COLO668 (cell line): ENCODE results near the gene SGMS1.

ENCODE experiments used
- DNase-seq: peaks from one replicate; lab custom pipeline; 2025; ENCODE audit not compliant: unreplicated experiment; lab: John Stamatoyannopoulos, UW

SGMS1 gene

GRCh38 chr10:50404021-50404773, 219.6 kb downstream of the SGMS1 start:
- DNase-seq: no peak

GRCh38 chr10:50403074-50403473, 220.7 kb downstream of the SGMS1 start:
- DNase-seq: no peak

GRCh38 chr10:50402466-50402865, 221.3 kb downstream of the SGMS1 start:
- no peak for DNase-seq

- DNase-seq: no peak
These were observed 223.1 kb downstream of the SGMS1 start for GRCh38 chr10:50400694-50401093.

- no peak for DNase-seq
These were observed 224.9 kb downstream of the SGMS1 start for GRCh38 chr10:50398823-50399222.

GRCh38 chr10:50398381-50398780, 225.4 kb downstream of the SGMS1 start:
- no peak for DNase-seq

GRCh38 chr10:50397312-50398140, 226.2 kb downstream of the SGMS1 start:
- DNase-seq: no peak

DNA sequence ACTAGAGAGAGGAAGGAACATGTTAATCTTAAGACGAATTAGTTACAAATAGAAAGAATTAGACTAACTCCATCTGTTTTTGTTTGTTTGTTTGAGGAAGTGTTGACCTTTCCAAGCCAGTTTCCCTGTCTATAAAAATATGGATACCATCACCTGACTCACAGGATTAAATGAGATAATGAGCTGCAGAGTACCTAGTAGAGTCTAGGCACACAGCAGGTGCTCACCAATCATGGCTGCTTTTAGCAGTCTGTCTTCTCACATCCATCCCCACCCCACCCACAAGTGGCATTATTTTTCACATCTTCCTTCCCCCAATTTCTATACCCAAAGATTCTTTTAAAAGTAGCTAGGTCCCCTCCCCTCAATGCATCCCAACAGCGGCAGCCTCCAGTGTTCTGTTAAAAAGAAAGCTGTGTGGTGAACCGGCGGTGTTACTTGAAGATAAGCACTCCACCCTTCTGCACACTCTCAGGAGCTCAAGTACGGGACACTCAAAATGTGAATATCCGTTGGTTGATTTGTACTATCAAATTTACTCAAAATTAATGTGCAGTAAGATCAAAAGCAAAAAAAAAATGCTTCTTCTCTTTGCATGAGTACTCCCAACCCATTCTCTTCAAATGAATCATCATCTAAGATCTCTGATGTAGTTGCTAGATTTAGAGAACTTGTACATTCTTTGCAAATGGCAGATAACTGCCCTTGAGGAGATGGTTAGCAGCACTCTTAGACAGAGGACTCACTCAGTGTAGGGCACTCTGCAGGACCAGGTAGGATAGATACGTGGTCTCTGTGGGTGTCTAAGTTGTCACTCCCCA, 227.1 kb downstream of the SGMS1 start:
- no peak for DNase-seq

GRCh38 chr10:50395851-50396250, 227.9 kb downstream of the SGMS1 start:
- no peak for DNase-seq

GRCh38 chr10:50395271-50395670, 228.5 kb downstream of the SGMS1 start:
- DNase-seq: no peak

DNA sequence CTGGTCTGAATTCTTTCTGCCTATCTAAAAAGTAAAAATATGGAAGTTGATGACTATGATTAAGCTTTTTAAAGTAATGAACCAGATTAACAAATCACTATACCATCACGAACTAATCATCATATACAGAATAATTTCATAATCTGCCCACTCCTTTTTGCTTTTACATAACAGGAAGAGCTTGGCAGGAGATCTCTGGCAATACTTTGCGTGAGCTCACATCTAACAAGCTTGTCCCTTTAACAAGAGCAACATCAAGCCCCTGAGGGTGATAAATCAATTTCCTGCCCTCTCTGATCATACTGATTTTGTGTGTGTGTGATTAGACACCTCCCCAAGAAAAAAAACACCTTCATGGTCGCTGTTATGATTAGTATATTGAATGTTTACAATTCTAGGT, 228.9 kb downstream of the SGMS1 start:
- no peak for DNase-seq

- no peak for DNase-seq
These were observed 229.8 kb downstream of the SGMS1 start for GRCh38 chr10:50393784-50394467.

DNA sequence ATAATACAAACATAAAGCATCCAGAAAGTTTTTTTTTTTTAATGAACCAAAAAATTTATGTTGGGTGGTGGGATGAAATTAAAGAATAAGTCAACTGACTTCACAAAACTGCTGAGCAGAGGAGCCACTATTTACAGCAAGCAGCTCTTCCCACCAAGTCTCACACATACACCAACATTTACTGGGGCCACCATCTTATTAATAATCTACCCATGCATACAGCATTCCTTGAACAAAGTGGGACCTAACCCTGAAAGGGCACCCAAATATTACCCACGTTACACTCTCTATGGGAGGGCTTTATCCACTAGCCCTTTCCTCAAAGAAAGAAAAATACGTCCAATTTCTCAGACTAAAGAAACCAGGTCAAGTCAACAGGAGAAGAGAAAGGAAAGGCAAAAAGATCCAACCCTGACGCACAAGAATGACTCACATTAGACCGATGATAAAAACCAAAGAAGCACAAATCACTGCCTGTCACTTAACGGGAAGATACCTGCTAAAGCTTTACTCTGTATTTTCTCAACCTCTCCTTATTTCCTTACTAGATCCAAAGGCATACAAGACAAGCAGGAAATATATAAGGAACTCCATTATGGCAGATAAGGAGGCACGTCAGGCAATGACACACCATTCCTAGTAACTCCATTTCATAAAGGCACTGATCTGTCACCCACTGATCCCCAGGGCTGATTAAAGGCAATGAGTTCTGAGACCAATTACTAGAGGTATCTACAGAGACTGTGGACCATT, 230.6 kb downstream of the SGMS1 start:
- no peak for DNase-seq

DNA sequence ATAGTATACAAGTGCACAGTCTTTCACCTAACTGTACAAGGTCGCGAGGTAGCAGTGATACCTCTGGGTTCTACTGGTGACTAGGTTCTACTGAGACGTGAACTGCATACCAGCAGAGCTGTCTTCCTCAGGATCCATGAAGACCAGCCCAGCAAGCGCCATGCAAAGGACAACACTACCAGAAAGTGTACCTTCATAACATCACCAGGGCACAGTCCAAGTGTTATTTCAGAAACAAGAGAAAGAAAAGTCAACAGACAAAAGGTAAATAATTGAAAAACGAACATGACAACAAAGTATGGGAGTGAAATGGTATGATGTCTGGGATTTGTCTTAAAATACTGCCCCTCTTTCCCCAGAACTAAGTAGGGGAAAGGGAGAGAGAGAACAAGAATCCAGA, 231.3 kb downstream of the SGMS1 start:
- DNase-seq: no peak

DNA sequence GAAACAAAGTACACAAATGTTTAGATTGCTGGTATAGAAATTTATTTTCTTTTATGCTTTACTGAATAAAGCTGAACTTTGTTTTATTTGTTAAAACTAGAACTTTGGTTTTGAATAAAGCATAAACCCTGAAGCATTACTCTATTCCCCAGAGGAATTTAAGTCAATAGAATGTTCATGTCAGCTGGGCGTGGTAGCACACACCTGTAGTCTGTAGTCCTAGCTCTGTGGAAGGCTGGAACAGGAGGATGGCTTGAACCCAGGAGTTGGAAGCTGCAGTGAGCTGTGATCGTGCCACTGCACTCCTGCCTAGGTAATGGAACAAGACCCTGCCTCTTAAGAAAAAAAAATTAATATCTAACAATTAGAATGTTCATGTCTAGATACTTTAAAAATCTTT, 233.5 kb downstream of the SGMS1 start:
- DNase-seq: no peak

DNA sequence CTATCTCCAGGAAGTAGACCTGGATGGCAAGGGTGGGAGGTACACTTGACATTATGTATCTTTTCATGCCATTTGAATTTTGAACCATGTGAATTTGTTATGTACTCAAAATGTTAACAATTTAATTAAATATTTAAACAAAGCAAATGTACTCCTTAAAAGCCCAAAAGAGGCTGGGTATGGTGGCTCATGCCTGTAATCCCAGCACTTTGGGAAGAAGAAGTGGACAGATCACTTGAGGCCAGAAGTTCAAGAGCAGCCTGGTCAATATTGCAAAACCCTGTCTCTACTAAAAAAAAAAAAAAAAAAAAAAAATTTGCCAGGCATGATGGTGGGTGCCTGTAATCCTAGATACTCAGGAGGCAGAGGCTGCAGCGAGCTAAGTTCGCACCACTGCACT, 235.6 kb downstream of the SGMS1 start:
- DNase-seq: no peak

GRCh38 chr10:50387732-50388073, 236.1 kb downstream of the SGMS1 start:
- DNase-seq: no peak

DNA sequence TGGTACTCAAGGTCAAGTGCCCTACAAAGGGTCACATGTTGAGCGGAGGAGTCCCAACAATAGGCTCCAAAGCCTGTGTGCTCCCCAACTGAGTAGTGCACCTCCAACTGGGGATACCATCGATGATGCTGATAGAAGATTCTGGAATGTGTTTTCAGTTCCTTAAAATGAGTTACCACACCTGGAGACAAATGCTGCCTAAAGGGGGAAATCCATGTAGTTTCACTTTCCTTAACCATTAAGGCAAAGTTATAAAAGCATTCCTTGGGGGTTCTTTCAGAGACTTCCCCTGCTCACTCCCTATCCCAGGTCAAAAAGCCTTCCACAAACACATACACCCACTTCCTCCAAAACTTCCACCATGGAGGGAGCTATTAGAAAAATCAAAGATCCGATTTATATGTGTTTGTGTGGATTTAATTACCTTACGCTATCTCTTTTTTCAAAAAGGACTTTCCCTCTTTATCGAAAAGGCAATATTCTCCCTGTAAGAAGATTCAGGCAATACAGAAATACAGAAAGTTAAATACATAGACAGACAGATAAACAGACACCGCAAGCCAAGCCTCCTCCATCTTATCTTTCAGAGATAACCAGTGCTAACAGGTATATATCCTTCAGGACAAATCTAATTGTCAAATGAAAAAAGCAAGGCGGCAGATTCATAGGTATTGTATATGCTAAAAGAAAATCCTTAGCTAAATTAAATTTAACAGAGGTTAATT, 236.6 kb downstream of the SGMS1 start:
- no peak for DNase-seq

DNA sequence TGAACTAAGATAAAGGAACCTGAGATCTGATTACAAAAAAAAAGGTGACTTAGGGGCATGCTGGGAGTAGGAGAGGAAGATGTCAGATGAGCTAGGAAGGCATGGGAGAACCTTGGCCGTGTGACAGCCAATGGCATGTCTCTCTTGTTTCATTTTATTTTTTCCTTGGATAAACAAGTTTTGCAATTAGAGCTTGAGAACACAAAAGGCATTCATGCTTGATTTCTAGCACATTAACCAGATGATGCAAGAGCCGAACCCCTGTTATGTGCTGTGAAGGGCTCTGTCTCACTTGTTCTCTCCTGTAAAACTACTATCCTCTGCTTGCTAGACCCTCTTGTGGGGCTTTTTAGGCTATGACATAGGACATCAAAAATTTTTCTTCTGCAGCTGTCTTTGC, 238.1 kb downstream of the SGMS1 start:
- DNase-seq: no peak

DNA sequence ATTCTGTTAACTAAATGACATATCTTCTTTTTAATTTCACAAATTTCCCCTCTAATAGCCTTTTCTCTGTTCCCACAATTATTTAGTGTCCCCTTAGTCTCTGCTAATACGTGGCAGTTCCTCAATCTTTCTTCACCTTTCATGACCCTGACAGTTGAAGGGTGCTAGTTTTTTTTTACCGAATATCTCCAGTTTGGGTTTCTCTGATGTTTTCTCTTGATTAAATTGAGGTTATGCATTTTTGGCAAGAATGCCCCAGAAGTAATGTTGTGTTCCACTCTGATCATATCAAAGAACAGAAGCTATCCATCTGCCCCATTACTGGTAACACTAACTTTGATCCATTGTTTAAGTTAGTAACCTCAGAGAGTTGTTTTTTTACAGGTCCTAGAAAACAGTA, 238.9 kb downstream of the SGMS1 start:
- no peak for DNase-seq
